ENCODE data around the gene YWHAQ.
A peak's percentile ranks its signal among the peaks of the same experiment; 100 is the strongest.

Gene YWHAQ

DNA sequence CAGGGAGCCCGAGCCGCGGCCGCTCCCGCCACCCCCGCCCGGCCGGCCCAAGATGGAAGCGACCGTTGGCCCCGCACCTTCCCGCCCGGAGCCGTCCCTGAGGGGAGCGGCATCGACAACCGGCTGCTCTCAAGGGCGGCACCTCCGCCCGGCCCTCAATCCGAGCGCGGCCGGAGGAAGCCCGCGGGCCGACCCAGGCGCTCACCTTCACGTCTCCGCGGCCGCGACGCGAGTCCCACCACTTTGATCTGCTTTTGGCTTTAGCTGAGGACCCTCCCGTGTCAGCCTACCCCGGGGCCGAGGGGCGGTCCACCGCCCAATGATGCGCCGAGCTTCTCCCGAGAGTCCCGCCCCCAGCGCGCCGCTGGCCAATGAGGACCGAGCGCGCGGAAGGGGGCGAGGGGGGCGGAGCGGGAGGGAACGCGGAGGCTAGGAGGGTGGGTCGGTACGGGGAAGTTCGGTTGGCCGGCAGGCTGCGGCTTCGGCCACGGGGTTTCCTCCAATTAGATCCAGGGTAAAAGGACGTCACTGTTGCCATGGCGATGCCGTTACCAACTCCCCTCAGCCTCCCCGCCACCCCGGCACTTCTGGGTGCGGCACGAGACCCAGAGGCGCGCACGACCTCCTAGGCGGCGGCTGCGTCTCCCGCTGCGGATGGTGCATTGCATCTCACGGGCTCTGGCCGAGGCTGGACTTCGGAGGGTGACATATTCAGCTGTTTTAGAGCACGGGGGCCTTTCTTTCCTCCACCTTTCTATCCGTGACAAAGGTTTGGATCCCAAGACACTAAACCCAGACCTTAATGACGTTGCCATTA, at the start of gene YWHAQ:
Gene YWHAQ (minus strand): TSS at position 262 of the 817 bp plus-strand sequence. CDS start 545 bp downstream, outside the sequence.
- peaks cover 24% of the 10 kb centered on the region for H3K4me1 ChIP-seq (ENCODE audit: control insufficient read depth, insufficient read depth, low read length)
- no peaks in the 10 kb centered on the region for H3K9me3 ChIP-seq (ENCODE audit: control insufficient read depth, insufficient read depth, low read length)
- peaks cover 30% of the 10 kb centered on the region for H3K36me3 ChIP-seq (ENCODE audit: control insufficient read depth, insufficient read depth, low read length)
- H3K4me3 ChIP-seq (ENCODE audit: low read depth, low read length) = peak within 1 kb of the TSS; percentile 94
- peak within 1 kb of the TSS; percentile 99 for H3K27ac ChIP-seq (ENCODE audit: low read depth, low read length)
- peaks cover 23% of the 10 kb centered on the region for H3K27me3 ChIP-seq (ENCODE audit: control insufficient read depth, insufficient read depth, low read length)
- H3K9ac ChIP-seq (ENCODE audit: low read depth, low read length) = peak within 1 kb of the TSS; percentile 90

DNA sequence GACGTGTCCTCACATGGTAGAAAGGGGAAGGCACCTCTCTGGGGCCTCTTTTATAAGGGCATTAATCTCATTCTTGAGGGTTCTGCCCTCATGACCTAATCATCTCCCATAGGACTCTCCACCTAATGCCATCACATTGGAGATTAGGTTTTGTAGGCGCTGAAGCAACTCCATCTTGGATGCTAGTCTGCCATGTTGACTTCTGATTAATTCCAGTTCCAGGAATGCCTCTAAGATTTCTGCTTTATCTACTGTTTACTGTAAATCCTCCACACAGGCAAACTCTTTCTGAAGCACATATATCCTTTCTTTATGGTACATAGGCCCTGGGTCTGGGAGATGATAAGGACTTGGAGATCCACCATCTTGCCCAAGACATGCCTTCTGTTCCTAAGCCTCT, 49.3 kb upstream of the YWHAQ start:
- Histone ChIP-seq H3K36me3 (ENCODE audit: control insufficient read depth, insufficient read depth, low read length) (no peaks in the 10 kb centered on the region), H3K27me3 (ENCODE audit: control insufficient read depth, insufficient read depth, low read length) (no peaks in the 10 kb centered on the region), H3K27ac (ENCODE audit: low read depth, low read length) (no peak overlapping the region), H3K9me3 (ENCODE audit: control insufficient read depth, insufficient read depth, low read length) (no peaks in the 10 kb centered on the region), H3K4me1 (ENCODE audit: control insufficient read depth, insufficient read depth, low read length) (peaks cover 11% of the 10 kb centered on the region), H3K4me3 (ENCODE audit: low read depth, low read length) (no peak overlapping the region), H3K9ac (ENCODE audit: low read depth, low read length) (no peak overlapping the region)

DNA sequence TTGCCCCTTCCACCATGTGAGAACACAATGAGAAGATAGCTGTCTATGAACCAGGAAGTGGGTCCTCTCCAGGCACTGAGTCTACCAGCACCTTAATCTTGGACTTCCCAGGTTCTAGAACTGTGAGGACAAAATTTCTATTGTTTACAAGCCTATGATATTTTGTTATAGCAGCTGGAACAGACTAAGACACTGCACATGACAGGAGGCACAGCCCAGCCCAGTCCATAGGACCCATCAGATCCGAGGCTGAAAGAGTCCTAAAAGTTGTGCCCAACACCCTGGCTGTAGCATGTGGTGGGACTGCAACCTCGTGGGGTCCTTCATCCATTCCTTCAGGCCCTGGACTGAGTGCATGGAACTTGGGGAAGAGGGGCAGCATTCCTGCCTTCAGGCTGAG, 48.4 kb upstream of the YWHAQ start:
- no peak overlapping the region for H3K9ac ChIP-seq (ENCODE audit: low read depth, low read length)

DNA sequence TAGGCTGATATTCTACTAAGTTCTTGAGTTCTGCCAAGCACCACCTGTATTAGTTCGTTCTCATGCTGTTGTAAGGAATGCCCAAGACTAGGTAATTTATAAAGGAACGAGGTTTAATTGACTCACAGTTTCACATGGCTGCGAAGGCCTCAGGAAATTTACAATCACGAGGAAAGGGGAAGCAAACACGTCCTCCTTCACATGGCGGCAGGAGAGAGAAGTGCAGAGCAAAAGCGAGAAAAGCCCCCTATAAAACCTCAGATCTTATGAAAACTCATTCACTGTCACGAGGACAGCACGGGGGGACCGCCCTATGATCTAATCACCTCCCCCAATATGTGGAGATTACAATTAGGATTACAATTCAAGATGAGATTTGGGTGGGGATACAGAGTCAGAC, 47.7 kb upstream of the YWHAQ start:
- Histone ChIP-seq H3K4me3 (ENCODE audit: low read depth, low read length) (no peak overlapping the region), H3K27me3 (ENCODE audit: control insufficient read depth, insufficient read depth, low read length) (no peaks in the 10 kb centered on the region), H3K4me1 (ENCODE audit: control insufficient read depth, insufficient read depth, low read length) (peaks cover 17% of the 10 kb centered on the region), H3K9me3 (ENCODE audit: control insufficient read depth, insufficient read depth, low read length) (no peaks in the 10 kb centered on the region), H3K36me3 (ENCODE audit: control insufficient read depth, insufficient read depth, low read length) (no peaks in the 10 kb centered on the region), H3K27ac (ENCODE audit: low read depth, low read length) (no peak overlapping the region), H3K9ac (ENCODE audit: low read depth, low read length) (no peak overlapping the region)

More for the DNA sequence above, 48.4 kb upstream of the YWHAQ start:
- Histone ChIP-seq H3K4me3 (ENCODE audit: low read depth, low read length) (no peak overlapping the region), H3K9me3 (ENCODE audit: control insufficient read depth, insufficient read depth, low read length) (no peaks in the 10 kb centered on the region), H3K27me3 (ENCODE audit: control insufficient read depth, insufficient read depth, low read length) (no peaks in the 10 kb centered on the region), H3K36me3 (ENCODE audit: control insufficient read depth, insufficient read depth, low read length) (no peaks in the 10 kb centered on the region), H3K4me1 (ENCODE audit: control insufficient read depth, insufficient read depth, low read length) (peaks cover 17% of the 10 kb centered on the region), H3K27ac (ENCODE audit: low read depth, low read length) (no peak overlapping the region)

DNA sequence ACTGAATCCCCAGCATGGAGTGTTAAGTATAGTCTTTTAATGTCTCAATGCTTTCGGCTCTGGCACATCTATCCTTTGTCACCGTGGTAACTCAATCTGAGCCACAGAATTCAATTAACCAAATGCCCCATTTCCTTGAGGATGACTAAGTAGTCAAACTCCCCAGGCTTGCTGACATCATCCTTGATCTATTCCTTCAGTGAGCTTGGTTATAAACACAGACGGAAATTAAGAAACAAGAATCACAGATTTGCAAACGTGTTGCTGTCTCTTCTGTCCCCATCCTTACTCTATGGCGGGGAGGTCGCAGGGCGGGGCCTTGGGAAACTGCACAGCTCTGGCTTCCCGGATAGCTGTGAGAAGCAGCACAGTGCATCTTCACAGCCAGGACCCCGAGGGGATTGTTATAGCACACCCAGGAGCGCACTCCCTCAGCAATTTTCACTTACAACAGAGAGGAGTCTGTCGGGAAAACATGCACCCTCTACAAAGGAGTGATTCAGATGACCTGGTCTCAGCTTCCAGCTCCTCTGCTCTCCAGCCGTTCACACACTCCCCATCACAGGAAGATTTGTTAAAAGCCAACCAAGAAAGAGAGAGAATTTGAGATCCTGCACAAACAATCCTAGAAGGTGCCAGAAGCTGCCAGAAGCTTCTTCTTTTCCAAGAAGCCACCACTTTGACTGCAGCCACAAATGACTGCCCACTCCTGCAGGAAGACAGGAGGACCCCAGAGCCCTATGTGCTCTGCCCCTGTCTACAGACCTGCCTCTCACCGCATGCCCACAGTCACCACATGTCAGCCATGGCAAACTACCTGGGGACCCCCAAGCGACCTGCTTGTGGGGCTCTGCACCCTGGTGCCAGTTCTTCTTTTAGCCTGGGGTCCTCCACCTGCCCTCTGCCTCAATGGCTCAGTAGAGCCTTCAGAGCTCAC, 44.9 kb upstream of the YWHAQ start:
- Histone ChIP-seq H3K9ac (ENCODE audit: low read depth, low read length) (no peak overlapping the region), H3K27me3 (ENCODE audit: control insufficient read depth, insufficient read depth, low read length) (no peaks in the 10 kb centered on the region), H3K36me3 (ENCODE audit: control insufficient read depth, insufficient read depth, low read length) (no peaks in the 10 kb centered on the region), H3K4me1 (ENCODE audit: control insufficient read depth, insufficient read depth, low read length) (peaks cover 17% of the 10 kb centered on the region), H3K27ac (ENCODE audit: low read depth, low read length) (peak overlapping the region; percentile 81), H3K4me3 (ENCODE audit: low read depth, low read length) (peak overlapping the region; percentile 27; the same call in 1 of the 2 replicates), H3K9me3 (ENCODE audit: control insufficient read depth, insufficient read depth, low read length) (no peaks in the 10 kb centered on the region)

DNA sequence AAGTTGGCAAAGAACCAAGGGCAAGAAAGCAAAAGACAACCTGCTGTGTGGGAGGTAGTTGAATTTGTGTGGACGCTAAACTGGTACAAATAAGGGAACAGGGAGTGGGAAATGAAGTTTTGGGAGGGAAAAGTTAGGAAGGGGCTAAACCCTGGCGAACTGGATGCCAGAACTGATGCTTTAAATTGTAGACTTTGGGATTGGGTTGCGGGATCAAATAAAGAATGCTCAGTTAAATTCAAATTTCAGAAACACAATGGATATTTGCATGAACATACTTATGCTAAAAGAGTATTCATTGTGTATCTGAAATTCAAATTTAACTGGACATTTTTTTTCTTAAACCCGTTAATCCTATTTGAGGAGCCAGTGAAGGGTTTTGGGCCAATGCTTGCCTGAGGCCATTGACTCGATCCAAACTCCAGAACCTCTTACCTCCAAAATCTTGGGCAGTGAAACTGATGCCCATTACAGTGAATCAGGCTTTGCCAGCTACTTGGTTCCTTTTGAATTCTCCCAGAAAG, 44.2 kb upstream of the YWHAQ start:
- Histone ChIP-seq H3K4me3 (ENCODE audit: low read depth, low read length) (peak overlapping the region; percentile 27; the same call in 1 of the 2 replicates), H3K9me3 (ENCODE audit: control insufficient read depth, insufficient read depth, low read length) (no peaks in the 10 kb centered on the region), H3K4me1 (ENCODE audit: control insufficient read depth, insufficient read depth, low read length) (peaks cover 17% of the 10 kb centered on the region), H3K27ac (ENCODE audit: low read depth, low read length) (peak overlapping the region; percentile 81), H3K36me3 (ENCODE audit: control insufficient read depth, insufficient read depth, low read length) (no peaks in the 10 kb centered on the region), H3K9ac (ENCODE audit: low read depth, low read length) (no peak overlapping the region), H3K27me3 (ENCODE audit: control insufficient read depth, insufficient read depth, low read length) (no peaks in the 10 kb centered on the region)

DNA sequence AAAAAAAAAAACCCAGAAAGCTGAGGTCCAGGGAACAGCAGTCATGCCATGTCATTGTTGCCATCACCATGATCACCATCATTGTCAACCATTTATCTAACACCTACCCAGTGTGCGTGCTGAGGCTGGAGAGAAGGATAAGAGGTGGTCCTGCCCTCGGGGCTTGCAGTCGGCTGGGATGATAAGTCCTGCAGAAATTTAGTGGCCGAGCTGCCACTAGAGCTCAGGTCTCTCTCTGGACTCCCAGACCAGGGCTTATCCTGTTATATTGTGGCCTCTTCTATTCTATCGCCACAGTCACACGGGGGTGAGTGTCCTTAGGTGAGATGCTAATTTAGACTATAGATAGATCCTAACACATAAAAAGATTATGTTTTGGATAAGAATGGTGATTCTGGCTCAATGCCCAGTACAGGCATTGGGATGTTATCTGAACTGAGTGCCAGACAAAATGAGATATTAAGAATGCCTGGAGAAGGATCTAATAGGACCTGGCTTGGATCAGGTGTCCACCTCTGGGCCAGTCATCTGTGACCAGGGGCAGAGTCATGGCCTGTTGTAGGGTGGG, 43.2 kb upstream of the YWHAQ start:
- Histone ChIP-seq H3K4me3 (ENCODE audit: low read depth, low read length) (no peak overlapping the region), H3K4me1 (ENCODE audit: control insufficient read depth, insufficient read depth, low read length) (peaks cover 17% of the 10 kb centered on the region), H3K36me3 (ENCODE audit: control insufficient read depth, insufficient read depth, low read length) (no peaks in the 10 kb centered on the region), H3K9me3 (ENCODE audit: control insufficient read depth, insufficient read depth, low read length) (no peaks in the 10 kb centered on the region), H3K27me3 (ENCODE audit: control insufficient read depth, insufficient read depth, low read length) (no peaks in the 10 kb centered on the region), H3K27ac (ENCODE audit: low read depth, low read length) (no peak overlapping the region), H3K9ac (ENCODE audit: low read depth, low read length) (no peak overlapping the region)

DNA sequence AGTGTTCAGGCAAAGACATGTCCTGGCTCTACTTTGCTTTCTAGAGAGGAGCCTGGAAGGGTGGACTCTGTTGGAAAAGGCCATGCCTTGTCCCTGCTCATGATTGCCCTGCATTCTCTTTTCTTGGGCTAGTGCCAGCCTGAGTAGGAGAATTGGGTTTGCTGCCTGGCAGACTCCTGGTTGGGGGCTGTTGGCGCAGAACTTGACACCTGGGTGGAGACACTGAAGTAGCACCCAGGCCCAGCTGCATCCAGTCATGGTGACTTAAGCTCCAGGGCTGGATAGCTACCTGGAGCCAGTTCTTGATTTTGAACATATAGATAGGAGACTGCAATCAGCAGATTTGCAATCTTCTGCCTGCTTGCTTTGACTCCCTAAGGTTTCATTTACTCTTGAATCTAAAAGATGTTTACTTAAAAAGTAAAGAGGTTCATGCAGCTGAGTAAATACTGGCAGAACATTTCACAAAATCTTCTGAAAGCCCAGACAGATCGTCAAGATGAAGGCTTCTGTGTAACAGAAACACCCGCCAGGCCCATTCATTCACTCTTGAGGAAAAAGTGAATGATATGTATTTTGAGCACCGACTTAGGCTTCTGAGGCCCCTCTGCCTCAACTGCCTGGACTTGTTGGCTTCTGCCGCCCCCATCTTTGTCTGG, 38.0 kb upstream of the YWHAQ start:
- Histone ChIP-seq H3K4me1 (ENCODE audit: control insufficient read depth, insufficient read depth, low read length) (no peaks in the 10 kb centered on the region), H3K27ac (ENCODE audit: low read depth, low read length) (no peak overlapping the region), H3K36me3 (ENCODE audit: control insufficient read depth, insufficient read depth, low read length) (no peaks in the 10 kb centered on the region), H3K27me3 (ENCODE audit: control insufficient read depth, insufficient read depth, low read length) (no peaks in the 10 kb centered on the region), H3K9me3 (ENCODE audit: control insufficient read depth, insufficient read depth, low read length) (no peaks in the 10 kb centered on the region), H3K4me3 (ENCODE audit: low read depth, low read length) (no peak overlapping the region), H3K9ac (ENCODE audit: low read depth, low read length) (no peak overlapping the region)

DNA sequence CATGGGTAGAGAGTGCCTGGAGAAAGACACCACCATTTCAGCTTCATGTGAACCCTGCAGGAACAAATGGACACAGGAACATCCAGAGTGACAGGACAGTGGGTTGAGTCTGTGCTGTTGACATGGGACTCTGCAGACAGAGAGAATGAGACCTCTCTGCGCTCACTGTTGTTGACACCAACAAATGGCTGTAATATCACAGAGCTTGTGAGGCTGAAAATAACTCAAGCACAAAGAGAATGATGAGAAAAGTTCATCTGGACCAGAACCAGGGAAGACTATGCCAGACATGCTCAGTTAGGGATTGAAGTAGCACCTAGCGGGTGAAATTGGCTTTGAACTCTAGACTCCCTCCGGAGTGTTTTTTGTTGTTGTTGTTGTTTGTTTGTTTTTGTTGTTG, 37.0 kb upstream of the YWHAQ start:
- Histone ChIP-seq H3K9ac (ENCODE audit: low read depth, low read length) (no peak overlapping the region), H3K27ac (ENCODE audit: low read depth, low read length) (no peak overlapping the region), H3K4me3 (ENCODE audit: low read depth, low read length) (no peak overlapping the region)

DNA sequence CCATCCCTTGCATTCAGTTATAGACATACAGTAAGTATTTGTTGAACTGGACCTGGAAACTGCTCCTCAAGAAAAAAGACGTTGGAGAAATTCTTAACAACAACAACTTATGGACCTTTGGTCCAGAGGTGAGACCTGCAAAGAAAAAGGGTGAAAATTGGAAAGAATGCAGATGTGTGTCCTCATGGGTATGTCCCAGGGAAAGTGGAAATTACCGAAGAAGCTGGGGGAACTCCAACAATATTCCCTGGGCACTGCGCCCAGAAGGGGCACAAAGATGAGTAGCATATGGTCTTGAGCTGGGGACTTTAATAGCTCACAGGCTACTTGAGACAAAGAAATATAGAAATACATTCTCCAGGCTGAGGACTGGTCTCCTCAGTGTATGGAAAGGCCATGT, 35.5 kb upstream of the YWHAQ start:
- H3K27ac ChIP-seq (ENCODE audit: low read depth, low read length) = no peak overlapping the region
- no peaks in the 10 kb centered on the region for H3K27me3 ChIP-seq (ENCODE audit: control insufficient read depth, insufficient read depth, low read length)
- no peaks in the 10 kb centered on the region for H3K36me3 ChIP-seq (ENCODE audit: control insufficient read depth, insufficient read depth, low read length)
- no peaks in the 10 kb centered on the region for H3K9me3 ChIP-seq (ENCODE audit: control insufficient read depth, insufficient read depth, low read length)
- H3K4me3 ChIP-seq (ENCODE audit: low read depth, low read length) = no peak overlapping the region
- no peaks in the 10 kb centered on the region for H3K4me1 ChIP-seq (ENCODE audit: control insufficient read depth, insufficient read depth, low read length)
- no peak overlapping the region for H3K9ac ChIP-seq (ENCODE audit: low read depth, low read length)

More for the DNA sequence above, 37.0 kb upstream of the YWHAQ start:
- Histone ChIP-seq H3K36me3 (ENCODE audit: control insufficient read depth, insufficient read depth, low read length) (no peaks in the 10 kb centered on the region), H3K27me3 (ENCODE audit: control insufficient read depth, insufficient read depth, low read length) (no peaks in the 10 kb centered on the region), H3K9me3 (ENCODE audit: control insufficient read depth, insufficient read depth, low read length) (no peaks in the 10 kb centered on the region), H3K4me1 (ENCODE audit: control insufficient read depth, insufficient read depth, low read length) (no peaks in the 10 kb centered on the region)

Measured in HUES48 (cell line).